SU-DHL-6 (cell line): ENCODE measurements around the gene PLIN1.

ENCODE experiments used
- EZH2phosphoT487 ChIP-seq: fragments of 200-600 bp; sonication (generic), shearing (Covaris generic); conservative IDR thresholded peaks from 2 replicates; pipeline ENCODE4 v1.6.1; 2018; ENCODE audit warnings: mild to moderate bottlenecking, antibody characterized with exemption, low read length, moderate library complexity, mixed read lengths
- TF ChIP-seq, protein P1 (sequence below): fragments of 200-600 bp; sonication (generic); IDR thresholded peaks from one replicate; pipeline ENCODE4 v1.5.1; 2017; ENCODE audit warnings: antibody characterized with exemption, mild to moderate bottlenecking, low read length, moderate library complexity; ENCODE audit not compliant: insufficient read depth, poor library complexity, severe bottlenecking

DNA sequence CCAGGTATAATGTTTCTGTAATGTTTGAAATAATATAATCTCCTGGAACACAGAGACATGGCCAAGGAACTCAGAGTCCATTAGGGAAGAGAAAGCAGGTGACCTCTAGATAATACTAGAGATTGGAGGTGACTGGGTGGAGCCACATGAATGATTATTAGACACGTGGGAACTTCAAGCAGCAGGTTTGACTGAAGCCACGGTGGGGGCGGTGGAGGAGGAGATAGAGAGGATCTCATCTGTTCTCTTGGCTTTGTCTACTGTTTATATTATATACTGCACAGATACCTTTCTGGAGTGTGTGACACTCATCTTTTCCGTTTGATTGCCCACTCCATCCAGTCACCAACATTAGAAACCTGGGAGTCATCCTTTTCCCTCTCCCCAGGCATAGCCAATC, 57.6 kb downstream of the PLIN1 start:
- TF ChIP-seq, protein P1, sequence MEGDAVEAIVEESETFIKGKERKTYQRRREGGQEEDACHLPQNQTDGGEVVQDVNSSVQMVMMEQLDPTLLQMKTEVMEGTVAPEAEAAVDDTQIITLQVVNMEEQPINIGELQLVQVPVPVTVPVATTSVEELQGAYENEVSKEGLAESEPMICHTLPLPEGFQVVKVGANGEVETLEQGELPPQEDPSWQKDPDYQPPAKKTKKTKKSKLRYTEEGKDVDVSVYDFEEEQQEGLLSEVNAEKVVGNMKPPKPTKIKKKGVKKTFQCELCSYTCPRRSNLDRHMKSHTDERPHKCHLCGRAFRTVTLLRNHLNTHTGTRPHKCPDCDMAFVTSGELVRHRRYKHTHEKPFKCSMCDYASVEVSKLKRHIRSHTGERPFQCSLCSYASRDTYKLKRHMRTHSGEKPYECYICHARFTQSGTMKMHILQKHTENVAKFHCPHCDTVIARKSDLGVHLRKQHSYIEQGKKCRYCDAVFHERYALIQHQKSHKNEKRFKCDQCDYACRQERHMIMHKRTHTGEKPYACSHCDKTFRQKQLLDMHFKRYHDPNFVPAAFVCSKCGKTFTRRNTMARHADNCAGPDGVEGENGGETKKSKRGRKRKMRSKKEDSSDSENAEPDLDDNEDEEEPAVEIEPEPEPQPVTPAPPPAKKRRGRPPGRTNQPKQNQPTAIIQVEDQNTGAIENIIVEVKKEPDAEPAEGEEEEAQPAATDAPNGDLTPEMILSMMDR, result no peak
- no peak for TF ChIP-seq EZH2phosphoT487
